OCI-LY1 (cell line): Measurements from ENCODE around the gene HIGD2A.

Experiments
- H2AFZ ChIP-seq: fragments of 200-600 bp; sonication (generic), shearing (Covaris generic); 2 replicates; pipeline ENCODE4 v1.6.0; 2014; ENCODE audit warnings: antibody characterized with exemption, mild to moderate bottlenecking, low read length
- H3F3A ChIP-seq: fragments of 200-600 bp; sonication (generic), shearing (Covaris generic); 2 replicates; pipeline ENCODE4 v1.6.0; 2014; ENCODE audit warnings: mild to moderate bottlenecking, antibody characterized with exemption, low read length, moderate library complexity; ENCODE audit not compliant: insufficient read depth
- H3K27ac ChIP-seq: fragments of 200-600 bp; sonication (generic); 2 replicates; pipeline ENCODE4 v1.5.1; 2014; ENCODE audit warnings: low read length, mixed run types, mild to moderate bottlenecking, low read depth; ENCODE audit not compliant: poor library complexity, severe bottlenecking
- H3K27me3 ChIP-seq: fragments of 200-600 bp; sonication (generic); 2 replicates; pipeline ENCODE4 v1.6.0; 2014; ENCODE audit warnings: antibody characterized with exemption, mild to moderate bottlenecking, low read length, moderate library complexity; ENCODE audit not compliant: insufficient read depth
- H3K36me3 ChIP-seq: fragments of 200-600 bp; sonication (generic); 2 replicates; pipeline ENCODE4 v1.6.1; 2014; ENCODE audit warnings: mild to moderate bottlenecking, antibody characterized with exemption, low read length, moderate library complexity, mixed read lengths; ENCODE audit not compliant: insufficient read depth
- H3K4me1 ChIP-seq: fragments of 200-600 bp; sonication (generic); 2 replicates; pipeline ENCODE4 v1.5.1; 2014; ENCODE audit warnings: mild to moderate bottlenecking, low read length, moderate library complexity; ENCODE audit not compliant: insufficient read depth, severe bottlenecking
- H3K4me2 ChIP-seq: fragments of 200-600 bp; sonication (generic), shearing (Covaris generic); 2 replicates; pipeline ENCODE4 v1.6.1; 2014; ENCODE audit warnings: low read length
- H3K4me3 ChIP-seq: fragments of 200-600 bp; sonication (generic); 2 replicates; pipeline ENCODE4 v1.5.1; 2014; ENCODE audit warnings: low read length, low read depth, mild to moderate bottlenecking, mixed read lengths; ENCODE audit not compliant: poor library complexity, severe bottlenecking
- H3K79me2 ChIP-seq: fragments of 200-600 bp; shearing (Covaris generic); 2 replicates; pipeline ENCODE4 v1.6.1; 2016; ENCODE audit warnings: mixed run types, low read length, mixed read lengths; ENCODE audit not compliant: insufficient read depth
- H3K9ac ChIP-seq: fragments of 200-600 bp; sonication (generic), shearing (Covaris generic); 2 replicates; pipeline ENCODE4 v1.6.1; 2014; ENCODE audit warnings: mild to moderate bottlenecking, low read length, mixed read lengths
- H3K9me2 ChIP-seq: fragments of 200-600 bp; sonication (generic), shearing (Covaris generic); 2 replicates; pipeline ENCODE4 v1.6.1; 2014; ENCODE audit warnings: low read depth, mild to moderate bottlenecking, low read length, mixed read lengths
- H3K9me3 ChIP-seq: fragments of 200-600 bp; shearing (Covaris generic); 2 replicates; pipeline ENCODE4 v1.6.1; 2014; ENCODE audit warnings: low read length, mixed read lengths
- H4K20me1 ChIP-seq: fragments of 200-600 bp; sonication (generic), shearing (Covaris generic); 2 replicates; pipeline ENCODE4 v1.6.0; 2016; ENCODE audit warnings: mild to moderate bottlenecking, low read length; ENCODE audit not compliant: insufficient read depth
- EZH2 ChIP-seq: fragments of 200-600 bp; sonication (generic), shearing (Covaris generic); IDR thresholded peaks from 2 replicates; pipeline ENCODE4 v1.8.0; 2017; ENCODE audit warnings: borderline replicate concordance, mixed run types, mild to moderate bottlenecking, antibody characterized with exemption, low read length, moderate library complexity, mixed read lengths
- TF ChIP-seq, protein P1 (sequence below): fragments of 200-600 bp; sonication (generic), shearing (Covaris generic); IDR thresholded peaks from 2 replicates; pipeline ENCODE4 v1.5.1; 2017; ENCODE audit warnings: mild to moderate bottlenecking, antibody characterized with exemption, low read length, moderate library complexity, mixed read lengths

The HIGD2A gene

DNA sequence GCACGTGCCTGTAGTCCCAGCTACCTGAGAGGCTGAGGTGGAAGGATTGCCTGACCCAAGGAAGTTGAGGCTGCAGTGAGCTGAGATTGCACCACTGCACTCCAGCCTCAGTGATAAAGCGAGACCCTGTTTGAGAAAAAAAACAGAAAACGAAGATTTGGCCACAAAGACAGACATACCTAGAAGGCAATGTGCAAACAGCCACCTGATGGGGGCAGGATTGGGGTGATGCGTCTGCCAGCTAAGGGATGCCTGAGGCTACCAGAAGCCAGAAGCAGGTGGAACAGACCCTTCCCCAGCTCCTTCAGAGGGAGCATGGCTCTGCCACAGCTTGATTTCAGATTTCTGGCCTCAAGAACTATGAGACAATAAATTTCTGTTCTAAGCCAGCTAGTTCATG is 2.9 kb downstream of the HIGD2A start:
- H3K9me2 ChIP-seq = no peaks in the 10 kb centered on the region
- no peak overlapping the region for H3K27ac ChIP-seq
- TF ChIP-seq, protein P1, sequence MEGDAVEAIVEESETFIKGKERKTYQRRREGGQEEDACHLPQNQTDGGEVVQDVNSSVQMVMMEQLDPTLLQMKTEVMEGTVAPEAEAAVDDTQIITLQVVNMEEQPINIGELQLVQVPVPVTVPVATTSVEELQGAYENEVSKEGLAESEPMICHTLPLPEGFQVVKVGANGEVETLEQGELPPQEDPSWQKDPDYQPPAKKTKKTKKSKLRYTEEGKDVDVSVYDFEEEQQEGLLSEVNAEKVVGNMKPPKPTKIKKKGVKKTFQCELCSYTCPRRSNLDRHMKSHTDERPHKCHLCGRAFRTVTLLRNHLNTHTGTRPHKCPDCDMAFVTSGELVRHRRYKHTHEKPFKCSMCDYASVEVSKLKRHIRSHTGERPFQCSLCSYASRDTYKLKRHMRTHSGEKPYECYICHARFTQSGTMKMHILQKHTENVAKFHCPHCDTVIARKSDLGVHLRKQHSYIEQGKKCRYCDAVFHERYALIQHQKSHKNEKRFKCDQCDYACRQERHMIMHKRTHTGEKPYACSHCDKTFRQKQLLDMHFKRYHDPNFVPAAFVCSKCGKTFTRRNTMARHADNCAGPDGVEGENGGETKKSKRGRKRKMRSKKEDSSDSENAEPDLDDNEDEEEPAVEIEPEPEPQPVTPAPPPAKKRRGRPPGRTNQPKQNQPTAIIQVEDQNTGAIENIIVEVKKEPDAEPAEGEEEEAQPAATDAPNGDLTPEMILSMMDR = peak; percentile 14; the same call in 1 of the 2 replicates
- TF ChIP-seq EZH2 = no peak
- peaks cover 21% of the 10 kb centered on the region for H3K4me1 ChIP-seq
- H4K20me1 ChIP-seq = no peaks in the 10 kb centered on the region
- no peaks in the 10 kb centered on the region for H3K9me3 ChIP-seq
- no peak overlapping the region for H2AFZ ChIP-seq
- H3K4me3 ChIP-seq = no peak overlapping the region
- H3K79me2 ChIP-seq = peaks cover 19% of the 10 kb centered on the region
- no peak overlapping the region for H3K9ac ChIP-seq
- H3F3A ChIP-seq = no peaks in the 10 kb centered on the region
- no peak overlapping the region for H3K4me2 ChIP-seq
- peaks cover 56% of the 10 kb centered on the region for H3K36me3 ChIP-seq
- no peaks in the 10 kb centered on the region for H3K27me3 ChIP-seq

DNA sequence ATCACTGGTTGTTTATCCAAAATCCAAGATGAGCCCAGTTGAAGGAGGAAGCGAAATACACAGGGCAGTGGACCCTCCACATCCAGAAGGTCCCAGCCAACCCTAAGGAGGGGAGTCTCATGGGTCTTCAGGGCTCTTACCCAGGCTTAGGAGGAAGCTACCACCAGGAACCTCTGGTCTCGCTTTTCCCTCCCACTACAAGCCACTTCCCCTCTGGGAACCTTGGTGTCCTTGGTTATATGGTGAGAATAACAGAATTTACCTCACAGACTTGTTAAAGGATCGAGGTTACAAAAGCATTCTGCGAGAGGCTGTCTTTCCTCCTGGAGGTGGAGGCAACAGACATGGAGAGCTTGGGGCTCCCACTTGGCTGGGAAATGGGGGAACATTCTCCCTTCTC is 3.4 kb downstream of the HIGD2A start:
- H3K4me2 ChIP-seq = no peak overlapping the region
- no peak overlapping the region for H3K4me3 ChIP-seq
- no peak overlapping the region for H2AFZ ChIP-seq
- H3K9me2 ChIP-seq = no peaks in the 10 kb centered on the region
- no peak overlapping the region for H3K27ac ChIP-seq
- no peaks in the 10 kb centered on the region for H3K27me3 ChIP-seq
- H3K9ac ChIP-seq = no peak overlapping the region
- peaks cover 16% of the 10 kb centered on the region for H3K4me1 ChIP-seq
- H3K36me3 ChIP-seq = peaks cover 50% of the 10 kb centered on the region; the same call in 1 of the 2 replicates
- H4K20me1 ChIP-seq = no peaks in the 10 kb centered on the region
- TF ChIP-seq EZH2 = no peak
- TF ChIP-seq, protein P1 = no peak
- H3F3A ChIP-seq = no peaks in the 10 kb centered on the region
- H3K9me3 ChIP-seq = no peaks in the 10 kb centered on the region
- peaks cover 14% of the 10 kb centered on the region for H3K79me2 ChIP-seq

DNA sequence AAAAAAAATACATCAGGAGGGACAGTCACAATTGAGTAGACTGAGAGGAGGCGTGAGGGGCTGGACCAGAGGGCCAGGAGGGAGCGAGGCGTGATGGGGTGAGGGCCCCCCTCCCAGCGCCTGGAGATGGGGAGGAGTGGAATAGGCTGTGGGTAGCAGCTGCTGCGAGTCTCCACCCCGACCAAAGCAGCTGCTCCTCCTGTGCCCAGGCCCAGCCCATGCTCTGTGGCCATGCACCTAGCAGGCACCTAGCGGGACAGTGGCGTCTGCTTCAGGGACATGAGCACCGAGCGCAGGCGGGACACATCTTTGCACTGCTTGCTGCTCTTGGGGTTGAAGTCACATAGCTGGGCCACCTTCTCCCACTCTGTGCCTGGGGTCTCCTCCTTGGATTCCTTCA is 4.0 kb downstream of the HIGD2A start:
- Histone ChIP-seq H3K9me3 (no peaks in the 10 kb centered on the region), H3K9me2 (no peaks in the 10 kb centered on the region), H3K36me3 (peaks cover 46% of the 10 kb centered on the region; the same call in 1 of the 2 replicates), H3K4me3 (no peak overlapping the region), H3K9ac (no peak overlapping the region), H3K4me1 (peaks cover 11% of the 10 kb centered on the region), H3K27ac (no peak overlapping the region), H3K27me3 (no peaks in the 10 kb centered on the region), H3K79me2 (peaks cover 9% of the 10 kb centered on the region), H2AFZ (no peak overlapping the region), H3F3A (no peaks in the 10 kb centered on the region), H4K20me1 (no peaks in the 10 kb centered on the region), H3K4me2 (no peak overlapping the region)
- TF ChIP-seq EZH2 = no peak
- TF ChIP-seq, protein P1 = no peak
